Chondrocyte (in vitro differentiated cells): ENCODE measurements around the gene CLDND2. TPM values are rescaled to one million over a fixed set of nuclear protein-coding genes. Genes with fewer than 3 reads are reported as not detected.

Source experiments
- DNase-seq: peaks from one replicate; pipeline ENCODE4 v3.0.0; 2021; ENCODE audit warnings: mixed read lengths, low spot score
- H3K27ac Mint-ChIP-seq: one replicate; pipeline ENCODE4 v1.8.0; 2021; ENCODE audit warnings: mild to moderate bottlenecking, moderate library complexity, mixed read lengths; ENCODE audit not compliant: unreplicated experiment
- H3K27me3 Mint-ChIP-seq: 2 replicates; pipeline ENCODE4 v1.8.0; 2021; ENCODE audit warnings: low read depth, mixed read lengths
- H3K36me3 Mint-ChIP-seq: 2 replicates; pipeline ENCODE4 v1.8.0; 2021; ENCODE audit warnings: low read depth, mixed read lengths
- H3K4me1 Mint-ChIP-seq: 2 replicates; pipeline ENCODE4 v1.8.0; 2021; ENCODE audit warnings: low read depth, mild to moderate bottlenecking, mixed read lengths
- H3K4me3 Mint-ChIP-seq: one replicate; pipeline ENCODE4 v1.8.0; 2021; ENCODE audit warnings: mild to moderate bottlenecking, moderate library complexity, mixed read lengths; ENCODE audit not compliant: unreplicated experiment
- H3K9me3 Mint-ChIP-seq: 2 replicates; pipeline ENCODE4 v1.8.0; 2021; ENCODE audit warnings: low read depth, mixed read lengths
- CTCF ChIP-seq: fragments of 200-600 bp; sonication (generic); IDR thresholded peaks from 2 replicates; pipeline ENCODE4 v1.5.0; 2021; ENCODE audit warnings: antibody characterized with exemption, mild to moderate bottlenecking, moderate library complexity
- total RNA-seq: library from RNA; stranded (reverse); gene quantifications from 3 replicates; pipeline ENCODE4 v1.2.1, GENCODE V29; 2021

The CLDND2 gene
- total RNA-seq, 1 donor from 2014 or later: not detected

DNA sequence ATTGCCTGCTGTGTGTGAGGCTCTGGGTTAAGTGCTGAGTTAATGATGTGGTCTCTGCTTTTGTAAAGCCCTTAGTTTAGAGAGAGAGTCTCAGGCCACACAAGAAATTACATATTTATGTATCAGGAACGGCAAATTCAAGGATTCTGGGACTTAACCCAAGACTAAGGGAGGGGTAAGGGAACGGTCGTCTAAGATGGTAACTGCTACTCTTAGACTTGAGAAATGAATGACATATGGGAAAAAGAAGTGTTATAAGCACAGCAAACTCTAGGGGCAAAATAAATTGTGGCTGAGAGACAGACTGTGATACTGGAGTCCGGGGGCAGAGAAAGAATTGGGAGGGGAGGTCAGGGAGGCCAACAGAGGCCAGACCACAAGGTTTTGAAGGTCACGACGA is 37.1 kb downstream of the CLDND2 start:
- Mint-ChIP-seq H3K4me3 (no peak overlapping the region), H3K27me3 (peaks cover 2% of the 10 kb centered on the region), H3K9me3 (peaks cover 3% of the 10 kb centered on the region), H3K4me1 (peaks cover 2% of the 10 kb centered on the region), H3K27ac (no peak overlapping the region), H3K36me3 (peaks cover 15% of the 10 kb centered on the region)
- no peak for TF ChIP-seq CTCF
- no peak for DNase-seq

- no peak for DNase-seq
- Mint-ChIP-seq H3K27me3 (peaks cover 2% of the 10 kb centered on the region), H3K36me3 (peaks cover 15% of the 10 kb centered on the region), H3K4me1 (peaks cover 2% of the 10 kb centered on the region), H3K4me3 (no peak overlapping the region), H3K9me3 (peaks cover 3% of the 10 kb centered on the region), H3K27ac (no peak overlapping the region)
- no peak for TF ChIP-seq CTCF
Observed at GRCh38 chr19:51331193-51331592, 37.6 kb downstream of the CLDND2 start.

DNA sequence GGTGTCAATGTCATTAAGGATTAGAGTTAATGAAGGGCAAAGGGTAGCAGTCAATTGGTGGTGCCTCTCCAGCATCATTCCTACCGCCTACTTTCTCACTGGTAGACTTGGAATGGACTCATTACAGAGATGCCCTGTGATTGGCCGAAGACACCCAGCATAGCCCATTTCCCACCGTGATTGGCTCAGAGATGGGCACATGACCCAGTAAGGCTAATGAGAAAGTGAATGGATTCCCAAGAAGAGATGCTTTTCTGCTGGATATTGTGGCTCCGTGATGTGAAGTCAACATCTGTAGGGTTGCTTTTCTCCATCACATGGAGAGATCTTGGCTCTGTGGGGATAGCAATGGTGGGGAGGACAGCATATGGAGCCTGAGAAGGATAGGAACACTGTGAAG is 38.4 kb downstream of the CLDND2 start:
- H3K4me3 Mint-ChIP-seq: no peak overlapping the region
- DNase-seq: peak; percentile 21
- TF ChIP-seq CTCF: no peak
- H3K4me1 Mint-ChIP-seq: peaks cover 2% of the 10 kb centered on the region
- H3K27me3 Mint-ChIP-seq: peaks cover 2% of the 10 kb centered on the region
- peaks cover 15% of the 10 kb centered on the region for H3K36me3 Mint-ChIP-seq
- H3K9me3 Mint-ChIP-seq: peaks cover 3% of the 10 kb centered on the region
- no peak overlapping the region for H3K27ac Mint-ChIP-seq

DNA sequence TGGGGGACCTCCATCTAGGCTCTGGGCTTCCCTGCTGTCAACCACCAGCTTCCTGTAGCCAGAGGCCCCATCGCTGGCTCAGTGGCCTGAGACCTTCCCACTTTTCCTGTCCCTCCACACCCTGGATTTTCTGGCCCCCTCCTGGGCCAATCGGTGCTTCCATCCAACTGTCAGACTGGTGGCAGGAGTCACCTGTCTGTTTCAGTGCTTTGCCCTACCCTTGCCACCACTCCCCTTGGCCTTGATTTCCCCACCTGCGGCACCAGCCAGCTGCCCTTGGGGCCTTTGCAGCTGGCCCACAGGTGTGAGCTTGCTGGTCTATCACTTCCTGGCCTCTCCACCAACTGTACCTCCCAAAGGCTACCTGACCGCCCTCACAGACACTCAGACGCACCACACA is 39.4 kb downstream of the CLDND2 start:
- Mint-ChIP-seq H3K9me3 (peaks cover 3% of the 10 kb centered on the region), H3K4me3 (no peak overlapping the region), H3K27ac (no peak overlapping the region), H3K36me3 (peaks cover 11% of the 10 kb centered on the region), H3K27me3 (peaks cover 2% of the 10 kb centered on the region), H3K4me1 (peaks cover 2% of the 10 kb centered on the region)
- peak; percentile 44 for DNase-seq
- TF ChIP-seq CTCF: no peak

DNA sequence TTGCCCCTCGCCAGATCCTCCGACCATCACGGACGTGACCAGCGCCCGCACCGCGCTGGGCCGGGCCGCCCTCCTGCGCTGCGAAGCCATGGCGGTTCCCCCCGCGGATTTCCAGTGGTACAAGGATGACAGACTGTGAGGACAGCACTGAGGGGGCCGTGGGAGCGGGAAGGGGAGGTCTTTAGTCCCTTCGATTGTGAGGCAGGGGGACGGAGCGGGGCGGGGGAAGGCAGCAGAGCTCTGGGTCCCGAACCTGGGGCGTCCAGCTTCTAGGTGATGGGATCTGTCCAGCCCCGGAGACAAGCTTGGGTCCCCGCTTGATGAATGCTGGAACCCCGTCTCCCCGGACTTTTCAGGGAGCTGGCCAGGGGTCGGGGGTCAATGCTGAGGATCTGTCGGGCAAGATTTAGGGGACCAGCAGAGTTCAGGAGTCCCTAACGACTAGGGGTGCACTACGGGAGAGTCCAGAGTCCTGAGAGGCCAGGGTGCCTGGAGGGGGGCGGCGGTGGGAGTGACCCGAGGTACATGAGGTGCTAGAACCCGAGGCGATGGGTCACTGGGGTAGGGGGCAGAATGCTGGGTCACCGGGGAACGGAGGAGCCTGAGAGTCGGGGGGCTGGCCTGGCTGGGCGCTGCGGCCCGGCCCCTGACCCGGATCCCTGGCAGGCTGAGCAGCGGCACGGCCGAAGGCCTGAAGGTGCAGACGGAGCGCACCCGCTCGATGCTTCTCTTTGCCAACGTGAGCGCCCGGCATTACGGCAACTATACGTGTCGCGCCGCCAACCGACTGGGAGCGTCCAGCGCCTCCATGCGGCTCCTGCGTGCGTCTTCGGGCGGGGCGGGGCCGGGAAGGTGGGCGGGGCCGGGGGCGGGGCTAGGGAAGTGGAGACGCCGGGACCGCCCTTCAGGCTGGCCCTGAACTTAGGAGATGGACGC is 41.5 kb downstream of the CLDND2 start:
- DNase-seq: no peak
- H3K27me3 Mint-ChIP-seq: peaks cover 17% of the 10 kb centered on the region
- peaks cover 2% of the 10 kb centered on the region for H3K4me1 Mint-ChIP-seq
- H3K9me3 Mint-ChIP-seq: peaks cover 3% of the 10 kb centered on the region
- no peak overlapping the region for H3K4me3 Mint-ChIP-seq
- TF ChIP-seq CTCF: peak; percentile 10
- H3K27ac Mint-ChIP-seq: no peak overlapping the region
- H3K36me3 Mint-ChIP-seq: peaks cover 11% of the 10 kb centered on the region
